OCI-LY1 (cell line): ENCODE data around the gene PTPRU.

ENCODE experiments used
- EZH2 ChIP-seq: fragments of 200-600 bp; sonication (generic), shearing (Covaris generic); IDR thresholded peaks from 2 replicates; pipeline ENCODE4 v1.8.0; 2017; ENCODE audit warnings: borderline replicate concordance, mixed run types, mild to moderate bottlenecking, antibody characterized with exemption, low read length, moderate library complexity, mixed read lengths
- TF ChIP-seq, protein P1 (sequence below): fragments of 200-600 bp; sonication (generic), shearing (Covaris generic); IDR thresholded peaks from 2 replicates; pipeline ENCODE4 v1.5.1; 2017; ENCODE audit warnings: mild to moderate bottlenecking, antibody characterized with exemption, low read length, moderate library complexity, mixed read lengths

DNA sequence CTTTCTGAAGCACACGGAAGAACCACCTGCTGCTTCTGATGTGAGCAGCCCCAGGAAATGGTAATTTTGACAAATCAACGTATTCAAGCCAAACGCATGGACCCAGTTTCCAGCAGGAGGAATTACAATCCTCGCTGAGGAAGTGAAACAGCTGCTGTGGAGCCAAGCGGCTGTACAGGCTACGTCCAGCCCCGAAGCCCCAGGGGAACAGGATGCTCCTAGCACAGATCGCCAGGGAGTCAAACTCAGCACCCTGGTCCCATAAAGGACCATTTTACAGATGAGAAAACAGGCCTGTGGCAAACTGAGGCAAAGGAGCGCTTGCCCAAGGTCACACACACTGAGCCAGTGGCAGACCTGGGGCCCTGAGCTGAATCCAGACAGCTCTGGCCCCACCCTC is 108.0 kb downstream of the PTPRU start:
- TF ChIP-seq, protein P1, sequence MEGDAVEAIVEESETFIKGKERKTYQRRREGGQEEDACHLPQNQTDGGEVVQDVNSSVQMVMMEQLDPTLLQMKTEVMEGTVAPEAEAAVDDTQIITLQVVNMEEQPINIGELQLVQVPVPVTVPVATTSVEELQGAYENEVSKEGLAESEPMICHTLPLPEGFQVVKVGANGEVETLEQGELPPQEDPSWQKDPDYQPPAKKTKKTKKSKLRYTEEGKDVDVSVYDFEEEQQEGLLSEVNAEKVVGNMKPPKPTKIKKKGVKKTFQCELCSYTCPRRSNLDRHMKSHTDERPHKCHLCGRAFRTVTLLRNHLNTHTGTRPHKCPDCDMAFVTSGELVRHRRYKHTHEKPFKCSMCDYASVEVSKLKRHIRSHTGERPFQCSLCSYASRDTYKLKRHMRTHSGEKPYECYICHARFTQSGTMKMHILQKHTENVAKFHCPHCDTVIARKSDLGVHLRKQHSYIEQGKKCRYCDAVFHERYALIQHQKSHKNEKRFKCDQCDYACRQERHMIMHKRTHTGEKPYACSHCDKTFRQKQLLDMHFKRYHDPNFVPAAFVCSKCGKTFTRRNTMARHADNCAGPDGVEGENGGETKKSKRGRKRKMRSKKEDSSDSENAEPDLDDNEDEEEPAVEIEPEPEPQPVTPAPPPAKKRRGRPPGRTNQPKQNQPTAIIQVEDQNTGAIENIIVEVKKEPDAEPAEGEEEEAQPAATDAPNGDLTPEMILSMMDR = no peak
- TF ChIP-seq EZH2 = no peak
